NCI-H82 treated with DMSO at 0.1 percent for 48 hours (cell line): ENCODE results near the gene DAPK1.
"Not testable (repeated sequence)": the region's sequence is repeated elsewhere in the genome, so short reads cannot be mapped to it uniquely, and the experiment has no call there.

Source experiments
- DNase-seq: peaks from one replicate; lab custom pipeline; 2025; ENCODE audit not compliant: unreplicated experiment; lab: John Stamatoyannopoulos, UW

Gene DAPK1

DNA sequence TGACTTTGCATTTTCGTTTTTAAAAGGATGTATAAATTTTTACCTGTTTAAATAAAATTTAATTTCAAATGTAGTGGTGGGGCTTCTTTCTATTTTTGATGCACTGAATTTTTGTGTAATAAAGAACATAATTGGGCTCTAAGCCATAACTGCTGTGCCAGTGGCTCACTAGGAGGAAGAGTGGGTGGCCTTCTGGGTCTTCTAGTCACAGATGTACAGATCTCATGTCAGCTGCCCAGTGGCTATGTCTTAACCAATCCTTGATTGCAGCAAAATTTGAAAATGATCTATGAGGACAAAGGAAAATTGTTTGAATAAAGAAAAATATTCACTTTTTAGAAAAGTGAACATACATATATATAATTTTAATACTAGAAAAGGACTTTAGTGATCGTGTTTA is 233.7 kb downstream of the DAPK1 start:
- DNase-seq = no peak

DNA sequence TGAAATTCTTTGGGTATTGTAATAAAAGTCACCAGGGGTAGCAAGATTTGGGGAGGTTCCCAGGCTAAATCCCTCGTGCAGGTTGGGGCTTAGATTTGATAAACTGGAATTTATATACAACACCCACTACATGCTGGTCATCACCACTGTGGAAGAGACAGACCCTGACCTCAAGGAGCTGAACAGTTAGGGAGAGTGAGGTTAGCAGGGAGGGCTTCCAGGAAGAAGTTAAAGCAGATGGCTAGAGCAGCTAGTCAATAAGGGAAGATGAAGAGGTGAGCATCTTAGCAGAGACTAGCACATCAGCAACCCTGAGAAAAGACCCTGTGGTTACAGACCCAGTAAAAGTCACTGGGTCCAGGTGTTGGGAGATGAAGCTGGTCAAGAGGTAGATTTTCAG is 234.7 kb downstream of the DAPK1 start:
- DNase-seq = no peak

DNA sequence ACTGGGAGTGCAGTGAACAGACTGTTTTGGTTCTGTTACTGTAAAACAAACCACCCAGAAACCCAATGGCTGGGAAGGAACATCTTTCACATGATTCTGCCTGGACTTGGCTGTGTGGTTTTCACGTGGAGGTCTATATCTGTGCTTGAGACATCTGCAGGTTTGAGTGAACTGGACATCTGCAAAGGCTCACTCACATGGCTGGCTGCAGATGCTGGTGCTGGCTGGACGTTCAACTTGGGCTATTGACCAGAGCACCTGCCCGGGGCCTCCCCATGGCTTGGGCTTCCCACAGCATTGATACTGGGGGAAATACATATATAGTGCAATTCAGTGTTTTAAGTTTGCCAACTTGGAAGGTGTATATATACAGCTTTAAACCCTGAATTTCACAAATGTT is 235.1 kb downstream of the DAPK1 start:
- DNase-seq = no peak

DNA sequence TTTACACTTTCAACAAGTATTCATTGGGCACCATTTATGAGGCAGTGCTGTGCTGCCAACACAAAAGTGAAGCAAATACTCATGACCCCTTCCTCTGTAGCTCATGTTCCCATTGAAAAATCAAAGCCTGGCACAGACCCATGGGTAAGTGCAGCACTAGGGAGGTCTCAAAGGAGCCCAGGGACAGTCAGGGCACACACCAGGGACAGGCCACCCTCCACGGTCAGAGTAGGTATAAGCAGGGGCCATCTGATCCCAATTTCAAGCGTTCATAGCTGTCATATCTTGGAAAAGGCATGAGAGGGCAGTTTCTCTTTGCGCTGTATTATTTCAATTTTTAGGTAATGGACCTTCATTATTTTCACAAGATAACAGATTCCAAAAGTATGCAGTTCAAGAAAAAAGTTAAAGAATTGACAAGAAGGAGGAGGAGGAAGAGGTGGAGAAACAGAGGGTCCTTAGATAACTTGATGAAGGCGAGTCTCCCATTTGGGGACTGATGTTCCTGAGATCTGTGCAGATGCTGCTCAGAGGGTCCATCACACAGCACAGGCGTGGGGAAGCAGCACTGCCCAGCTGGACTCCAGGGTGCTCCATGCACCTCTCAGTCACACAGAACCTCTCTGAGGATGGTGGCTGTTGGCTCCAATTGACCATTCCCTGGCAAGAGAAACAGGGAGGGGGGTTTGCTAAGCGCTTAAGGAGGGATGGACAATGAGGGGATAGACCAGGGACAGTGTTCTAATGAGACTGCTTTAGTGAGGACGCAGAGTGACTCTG is 235.8 kb downstream of the DAPK1 start:
- DNase-seq = no peak

DNA sequence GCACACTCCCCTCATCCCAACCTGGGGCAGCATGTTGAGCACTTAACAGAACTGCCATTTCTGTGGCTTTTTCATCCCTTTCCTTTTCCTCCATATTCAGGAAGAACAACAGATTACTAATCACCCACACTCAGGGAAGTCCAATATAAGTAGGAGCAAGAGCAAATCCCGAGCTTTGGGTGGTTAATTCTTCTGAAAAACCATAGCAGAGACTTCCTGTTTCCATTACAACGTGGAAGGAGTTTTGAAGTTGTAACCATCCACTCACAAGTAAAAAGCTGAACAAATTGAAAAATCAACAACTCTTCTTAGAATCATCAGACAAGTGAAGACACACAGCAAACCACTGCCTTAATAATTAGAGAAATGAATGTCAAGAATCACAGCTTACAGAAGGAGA is 236.4 kb downstream of the DAPK1 start:
- no peak for DNase-seq

DNA sequence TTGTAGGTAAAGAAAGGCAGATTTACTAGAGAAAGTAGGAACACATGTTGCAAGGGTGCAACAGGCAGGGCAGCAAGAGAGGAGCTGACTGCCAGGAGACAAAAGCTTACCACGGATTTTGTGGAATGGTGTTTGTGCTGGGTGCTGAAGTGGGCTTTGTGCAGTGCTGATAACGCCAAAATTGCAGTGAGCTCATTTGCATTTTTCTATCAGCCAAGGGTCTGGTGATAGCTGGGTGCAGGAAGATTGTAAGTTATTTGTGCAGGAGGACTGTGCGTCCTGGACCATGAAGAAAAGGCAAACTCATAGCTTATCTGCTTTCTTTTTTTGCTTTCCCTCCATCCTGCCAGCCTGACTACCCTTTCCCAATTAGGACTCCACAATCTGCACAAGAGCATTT is 241.9 kb downstream of the DAPK1 start:
- DNase-seq = no peak

DNA sequence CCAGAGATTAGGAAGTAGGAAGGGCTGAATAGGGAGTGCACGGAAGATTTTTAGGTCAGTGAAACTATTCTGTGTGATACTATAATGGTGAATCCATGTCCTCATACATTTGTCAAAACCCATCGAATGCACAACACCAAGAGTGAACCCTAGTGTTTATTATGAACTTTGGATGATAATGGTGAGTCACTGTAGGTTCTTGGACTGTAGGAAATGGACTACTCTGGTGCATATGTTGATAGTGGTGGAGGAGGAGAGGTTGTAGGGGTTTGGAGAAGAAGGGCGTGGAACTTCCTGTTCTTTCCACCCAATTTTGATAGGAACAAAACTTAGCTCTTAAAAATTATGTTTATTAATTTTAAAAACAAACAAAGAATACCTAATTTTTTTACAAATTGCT is 242.5 kb downstream of the DAPK1 start:
- DNase-seq = no peak

DNA sequence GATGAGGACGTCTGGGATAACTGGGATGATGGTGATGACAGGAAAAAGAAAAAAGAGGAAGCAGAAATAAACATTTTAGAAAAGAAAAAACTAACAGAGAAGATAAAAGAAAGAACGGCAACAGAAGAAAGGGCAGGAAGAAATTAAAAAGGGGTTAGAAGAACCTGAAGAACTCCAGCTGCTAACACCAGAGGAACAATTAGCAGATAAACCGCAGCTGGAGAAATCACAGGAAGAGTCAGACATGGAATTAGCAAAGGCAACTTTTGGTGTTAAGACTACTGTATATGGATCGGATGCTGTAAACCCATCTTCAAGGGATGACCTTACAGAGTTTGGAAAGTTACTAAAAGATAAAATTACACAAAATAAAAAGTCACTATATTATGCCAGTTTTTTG is 243.7 kb downstream of the DAPK1 start:
- no peak for DNase-seq

DNA sequence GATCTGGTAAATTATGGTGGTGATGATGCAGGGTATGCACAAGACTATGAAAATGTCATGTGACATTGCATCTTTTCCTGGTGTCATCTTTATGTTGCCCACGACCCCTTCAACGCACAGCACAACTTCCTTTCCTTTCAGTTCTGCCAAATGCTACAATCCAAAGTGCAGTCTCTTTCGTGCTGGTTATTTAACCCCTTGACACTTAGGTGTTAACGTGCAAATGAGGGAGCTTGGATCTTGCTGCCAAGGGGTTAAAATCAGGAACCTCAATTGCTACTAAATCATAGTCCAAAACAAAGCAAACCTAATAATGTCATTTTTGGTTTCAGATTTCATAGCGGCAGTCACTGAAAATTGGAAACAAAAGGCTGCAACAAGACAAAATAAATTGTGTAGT is 244.2 kb downstream of the DAPK1 start:
- DNase-seq = no peak

DNA sequence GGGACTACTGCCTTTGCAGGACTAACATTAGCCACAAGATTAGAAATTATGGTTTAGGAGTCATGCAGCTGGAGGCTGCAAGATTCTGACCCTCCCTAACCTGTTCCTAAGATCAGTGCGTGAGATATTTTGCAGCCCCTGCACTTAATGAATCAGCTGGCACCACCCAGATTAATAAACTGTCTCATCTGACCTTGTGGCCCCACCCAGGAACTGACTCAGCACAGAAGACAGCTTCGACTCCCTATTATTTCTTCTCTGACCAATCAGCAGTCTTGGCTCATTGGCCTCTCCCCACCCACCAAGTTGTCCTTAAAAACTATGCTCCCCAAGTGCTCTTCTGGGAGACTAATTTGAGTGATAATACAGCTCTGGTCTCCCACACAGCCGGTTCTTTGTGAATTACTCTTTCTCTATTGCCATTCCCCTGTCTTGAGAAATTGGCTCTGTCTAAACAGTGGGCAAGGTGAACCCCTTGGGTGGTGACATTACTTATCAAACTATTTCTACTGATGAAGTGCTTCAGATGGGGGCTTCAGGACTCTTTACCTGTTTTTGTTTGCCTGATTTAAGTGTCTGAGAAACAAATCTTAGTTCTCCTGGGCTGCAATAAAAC is 245.3 kb downstream of the DAPK1 start:
- no peak for DNase-seq

DNA sequence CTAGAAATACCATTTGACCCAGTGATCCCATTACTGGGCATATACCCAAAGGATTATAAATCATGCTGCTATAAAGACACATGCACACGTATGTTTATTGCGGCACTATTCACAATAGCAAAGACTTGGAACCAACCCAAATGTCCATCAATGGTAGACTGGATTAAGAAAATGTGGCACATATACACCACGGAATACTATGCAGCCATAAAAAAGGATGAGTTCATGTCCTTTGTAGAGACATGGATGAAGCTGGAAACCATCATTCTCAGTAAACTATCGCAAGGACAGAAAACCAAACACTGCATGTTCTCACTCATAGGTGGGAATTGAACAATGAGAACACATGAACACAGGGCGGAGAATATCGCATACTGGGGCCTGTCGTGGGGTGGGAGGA is 246.6 kb downstream of the DAPK1 start:
- not testable (repeated sequence) for DNase-seq

DNA sequence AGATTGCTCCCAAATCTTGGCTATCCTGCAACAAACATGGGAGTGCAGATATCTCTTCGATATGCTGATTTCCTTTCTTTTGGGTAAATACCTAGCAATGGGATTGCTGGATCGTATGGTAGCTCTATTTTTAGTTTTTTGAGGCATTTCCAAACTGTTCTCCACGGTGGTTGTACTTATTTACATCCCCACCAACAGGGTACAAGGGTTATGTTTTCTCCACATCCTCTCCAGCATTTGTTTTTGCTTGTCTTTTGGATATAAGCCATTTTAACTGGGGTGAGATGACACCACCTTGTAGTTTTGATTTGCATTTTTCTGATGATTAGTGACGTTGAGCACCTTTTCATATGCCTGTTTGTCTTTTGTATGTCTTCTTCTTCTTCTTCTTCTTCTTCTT is 248.5 kb downstream of the DAPK1 start:
- no peak for DNase-seq

DNA sequence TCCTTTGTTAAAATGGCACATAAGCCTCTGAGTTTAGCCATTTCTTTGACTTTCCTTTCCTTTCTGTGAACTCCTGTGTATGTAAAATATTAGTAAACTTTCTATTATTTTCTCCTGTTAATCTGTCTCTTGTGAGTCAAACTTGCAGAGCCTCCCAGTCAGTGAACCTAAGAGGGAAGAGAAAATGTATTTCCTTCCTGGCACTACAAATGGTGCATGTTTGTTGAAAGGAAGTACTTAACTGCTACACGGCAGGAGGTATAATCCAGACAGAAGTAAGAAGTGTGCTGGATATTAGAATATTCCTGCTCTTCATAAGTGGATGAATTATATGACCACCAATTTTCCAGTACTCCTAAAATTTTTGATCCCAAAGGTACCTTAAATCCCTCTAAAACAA is 251.2 kb downstream of the DAPK1 start:
- DNase-seq = no peak

DNA sequence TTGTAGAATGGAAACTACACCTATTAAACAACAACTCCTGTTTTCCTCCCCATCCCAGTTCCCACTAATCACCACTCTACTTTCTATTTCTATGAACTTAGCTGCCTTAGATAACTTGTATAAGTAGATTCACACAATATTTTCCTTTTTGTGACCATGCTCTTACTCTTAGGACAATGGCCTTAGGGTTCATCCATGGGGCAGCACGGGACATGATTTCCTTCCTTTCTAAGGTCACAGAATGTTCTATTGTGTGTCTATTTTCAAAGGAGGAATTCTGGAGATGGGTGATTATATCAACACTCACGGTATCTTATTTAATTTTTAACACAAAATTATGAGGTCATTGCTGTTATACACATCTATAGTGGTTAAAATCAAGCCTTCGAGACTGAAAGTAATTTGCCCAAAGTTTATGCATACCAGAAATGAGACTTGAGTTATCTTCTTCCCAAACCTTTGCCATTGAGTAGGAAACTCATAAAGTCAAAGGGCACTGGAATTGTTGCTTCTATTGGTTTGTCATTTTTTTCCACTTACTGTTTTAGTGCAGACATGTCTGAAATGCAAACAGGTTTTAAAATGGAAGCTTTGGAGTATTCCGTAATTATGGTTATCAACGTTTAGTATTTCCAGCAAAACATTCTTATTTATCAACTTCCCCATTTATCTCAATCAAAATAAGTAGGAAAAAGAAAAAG is 251.8 kb downstream of the DAPK1 start:
- no peak for DNase-seq

DNA sequence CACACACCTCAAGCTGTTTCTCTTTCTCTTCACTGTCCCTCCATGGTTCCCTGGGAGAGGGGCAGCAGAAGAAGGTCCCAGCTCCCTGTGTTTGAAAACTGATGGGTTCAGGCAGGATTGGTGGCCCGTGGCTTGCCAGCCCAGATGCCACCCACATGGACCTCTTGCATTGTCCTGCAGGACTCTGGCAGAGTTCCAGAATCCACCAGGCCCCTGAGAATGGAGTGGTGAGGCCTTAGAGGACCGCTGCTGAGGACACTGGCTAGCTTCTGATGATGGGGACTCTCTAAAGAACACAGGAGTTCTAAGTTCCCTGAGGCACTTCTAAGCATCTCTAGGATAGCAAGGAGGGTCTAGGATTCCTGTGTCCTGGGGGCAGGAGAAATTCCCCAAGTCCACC is 253.1 kb downstream of the DAPK1 start:
- no peak for DNase-seq

DNA sequence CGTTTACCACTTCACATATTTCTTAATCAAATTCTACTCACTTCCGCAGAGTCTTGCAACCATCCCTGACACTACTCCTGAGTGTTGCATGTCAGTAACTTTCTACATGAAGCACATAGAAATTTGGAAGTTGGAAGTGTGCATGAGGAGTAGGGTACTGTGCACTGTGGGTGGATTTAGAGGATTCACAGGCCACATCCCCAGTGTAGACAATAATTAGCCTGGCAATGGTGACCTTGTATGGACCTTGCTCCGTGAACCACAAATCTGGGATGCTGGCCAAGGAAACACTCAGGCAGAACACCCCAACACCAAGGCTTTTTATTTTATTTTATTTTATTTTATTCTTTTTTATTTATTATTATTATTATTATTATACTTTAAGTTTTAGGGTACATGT is 253.8 kb downstream of the DAPK1 start:
- DNase-seq = no peak

DNA sequence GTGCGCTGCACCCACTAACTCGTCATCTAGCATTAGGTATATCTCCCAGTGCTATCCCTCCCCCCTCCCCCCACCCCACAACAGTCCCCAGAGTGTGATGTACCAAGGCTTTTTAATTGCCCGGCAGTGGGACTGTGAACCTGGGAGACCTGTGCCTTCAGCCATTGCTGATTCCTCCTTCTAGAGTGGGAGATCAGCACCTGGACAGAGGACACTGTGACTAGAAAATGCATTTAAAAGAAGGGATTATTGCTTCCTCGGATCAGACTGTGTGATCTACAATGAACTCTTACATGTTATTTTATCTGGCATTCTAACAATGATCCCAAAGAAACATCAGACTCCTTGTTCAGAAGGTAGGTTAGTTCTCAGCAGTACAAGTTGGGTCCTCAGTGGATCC is 254.2 kb downstream of the DAPK1 start:
- DNase-seq = no peak

DNA sequence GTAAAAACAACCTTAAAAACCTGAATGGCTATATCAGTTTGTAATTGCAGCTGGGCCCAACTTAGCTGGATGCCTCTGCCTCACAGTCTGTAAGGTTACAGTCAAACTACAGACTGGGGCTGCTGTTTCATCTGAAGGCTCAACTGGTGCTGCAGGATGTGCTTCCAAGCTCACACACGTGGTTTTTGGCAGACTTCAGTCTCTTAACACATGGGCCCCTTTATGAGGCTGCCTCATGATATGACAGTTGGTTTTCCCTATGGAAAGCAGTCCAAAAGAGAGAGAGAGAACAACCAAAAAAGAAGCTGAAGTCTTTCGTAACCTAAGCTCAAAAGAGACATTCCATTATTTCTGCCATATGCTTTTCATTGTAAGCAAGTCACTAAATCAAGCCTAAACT is 255.6 kb downstream of the DAPK1 start:
- no peak for DNase-seq
